ENCODE results near the gene FAH.

GRCh38 chr15:80199366-80199765 is 46.6 kb downstream of the FAH start:
- TF ChIP-seq EHMT2 (IDR thresholded peaks at IDR 0.05) (no peak), CTCF (IDR thresholded peaks at IDR 0.05 in 2 of 3, conservative IDR thresholded peaks at IDR 0.05 in 1 of 3; ENCODE audit: insufficient read depth in 2 of 3, low read depth in 1 of 3, low read length in 3 of 3) (no peak), CHD2 (IDR thresholded peaks at IDR 0.05; ENCODE audit: low read depth, low read length) (no peak), TSC22D4 (tag; IDR thresholded peaks at IDR 0.05) (no peak), RNF2 (IDR thresholded peaks at IDR 0.05) (no peak), SRSF7 (optimal IDR thresholded peaks at IDR 0.05; ENCODE audit: low read depth, low read length) (no peak), KDM4B (IDR thresholded peaks at IDR 0.05; ENCODE audit: borderline replicate concordance in 2 of 2, low read depth in 1 of 2) (no peak), TBL1XR1 (IDR thresholded peaks at IDR 0.05; ENCODE audit: low read length in 2 of 2) (no peak), GABPB2 (CRISPR knock-in tag; conservative IDR thresholded peaks at IDR 0.05) (no peak), POLR2A (conservative IDR thresholded peaks at IDR 0.05) (no peak)

Measured in K562 (cell line).